GM12878 (cell line): Measurements from ENCODE around the gene DSTYK. TPM values are rescaled to one million over a fixed set of nuclear protein-coding genes. Genes with fewer than 3 reads are reported as not detected.

ENCODE experiments used
- NFYB ChIP-seq: IDR thresholded peaks from 2 replicates; pipeline ENCODE4 v1.6.1; 2011; ENCODE audit warnings: low read depth, mild to moderate bottlenecking, low read length, improper control_type of control experiment, moderate library complexity; ENCODE audit not compliant: insufficient read depth
- PAX5 ChIP-seq: IDR thresholded peaks from 2 replicates; pipeline ENCODE4 v1.6.1; 2011; ENCODE audit warnings: low read depth, low read length, borderline replicate concordance
- POLR2AphosphoS2 ChIP-seq: IDR thresholded peaks from 2 replicates; pipeline ENCODE4 v1.6.1; 2011; ENCODE audit warnings: low read depth, mild to moderate bottlenecking, low read length, improper control_type of control experiment, moderate library complexity
- RB1 ChIP-seq: fragments of 450-650 bp; formaldehyde crosslinking; IDR thresholded peaks from 2 replicates; pipeline ENCODE4 v1.6.1; 2017; ENCODE audit warnings: mild to moderate bottlenecking, borderline replicate concordance
- SIN3A ChIP-seq: IDR thresholded peaks from 2 replicates; pipeline ENCODE4 v1.6.1; 2012; ENCODE audit warnings: low read depth, low read length, improper control_type of control experiment
- YBX1 ChIP-seq: fragments of 450-650 bp; IDR thresholded peaks from 2 replicates; pipeline ENCODE4 v1.6.1; 2016; ENCODE audit warnings: antibody characterized with exemption
- ZSCAN29 ChIP-seq: fragments of 450-650 bp; IDR thresholded peaks from 2 replicates; pipeline ENCODE4 v1.6.1; 2017; ENCODE audit warnings: mild to moderate bottlenecking, moderate library complexity
- polyA plus RNA-seq, 11 experiments: library from polyadenylated mRNA; depleted of rRNA in 4 of 11; unstranded in 6 of 11; stranded (reverse) in 5 of 11; fragments of >200 nt; fragmentation: Nextera tagmentation in 4 of 11; fragmentation: Illumina TruSeq in 1 of 11; extraction: Ambion mirVana in 4 of 11; extraction: Trizol in 1 of 11; gene quantifications; 1 replicate in 1 of 11; 2 replicates in 10 of 11; pipeline versions ENCODE4 v1.2.1 to v1.2.3, GENCODE V29; 2011 to 2016; ENCODE audit warnings: inconsistent platforms in 2 of 11, missing spikeins in 2 of 11, low read depth in 1 of 11
- total RNA-seq, 4 experiments: library from RNA; depleted of rRNA in 3 of 4; stranded (reverse); fragments of >200 nt in 3 of 4; fragmentation: Illumina TruSeq in 1 of 4; extraction: Trizol in 1 of 4; gene quantifications; 2 replicates each; pipeline versions ENCODE4 v1.2.1 to v1.2.3, GENCODE V29; 2013 to 2021
- TF ChIP-seq, protein P1 (sequence below): IDR thresholded peaks from 2 replicates; pipeline ENCODE4 v1.6.1; 2011; ENCODE audit warnings: mild to moderate bottlenecking, low read depth, low read length, moderate library complexity; ENCODE audit not compliant: insufficient replicate concordance
- TF ChIP-seq, protein P2 (sequence below): IDR thresholded peaks from 2 replicates; pipeline ENCODE4 v1.6.1; 2011; ENCODE audit warnings: low read depth, mild to moderate bottlenecking, low read length, moderate library complexity, borderline replicate concordance; ENCODE audit errors: extremely low read depth
- TF ChIP-seq, protein P3 (sequence below): fragments of 450-650 bp; IDR thresholded peaks from 2 replicates; pipeline ENCODE4 v1.6.1; 2016; ENCODE audit warnings: mild to moderate bottlenecking
- TF ChIP-seq, protein P4 (sequence below): fragments of 450-650 bp; IDR thresholded peaks from 2 replicates; pipeline ENCODE4 v1.6.1; 2017; ENCODE audit warnings: mild to moderate bottlenecking, low read depth, inconsistent platforms; ENCODE audit not compliant: poor library complexity, severe bottlenecking
- TF ChIP-seq, protein P5 (sequence below): fragments of 450-650 bp; IDR thresholded peaks from 2 replicates; pipeline ENCODE4 v1.6.1; 2018; ENCODE audit warnings: borderline replicate concordance, mild to moderate bottlenecking; ENCODE audit not compliant: partially characterized antibody

DSTYK gene
- total and polyA plus RNA-seq, 10 of the 15 experiments (the other 5 are each of a cell fraction or from before 2014, with no cell fraction given) = 2.7 to 5.5 (median 3.6) TPM

DNA sequence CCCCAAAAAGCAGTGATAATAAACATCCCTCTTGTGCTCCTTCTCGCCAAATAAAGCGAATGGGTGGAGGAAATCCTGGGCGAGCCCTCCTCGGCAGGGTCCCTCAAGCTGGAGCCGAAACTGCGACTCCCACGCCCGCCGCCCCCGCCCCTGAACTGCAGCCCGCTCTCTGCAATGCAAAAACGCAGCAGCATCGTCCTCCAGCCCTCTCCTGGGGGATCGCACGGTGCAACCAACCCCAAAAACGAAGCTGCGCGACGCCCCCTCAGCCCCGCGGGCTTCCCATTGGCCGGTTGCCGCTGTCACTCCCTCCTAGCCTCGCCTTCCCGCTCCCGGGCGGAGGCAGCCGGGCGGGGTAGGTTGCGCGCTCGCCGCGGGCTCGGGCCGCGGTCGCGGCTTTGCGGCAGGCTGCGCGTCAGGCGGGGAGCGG, 16.1 kb upstream of the DSTYK start, which contains the start of gene TMCC2 (continued):
- TF ChIP-seq, protein P1, sequence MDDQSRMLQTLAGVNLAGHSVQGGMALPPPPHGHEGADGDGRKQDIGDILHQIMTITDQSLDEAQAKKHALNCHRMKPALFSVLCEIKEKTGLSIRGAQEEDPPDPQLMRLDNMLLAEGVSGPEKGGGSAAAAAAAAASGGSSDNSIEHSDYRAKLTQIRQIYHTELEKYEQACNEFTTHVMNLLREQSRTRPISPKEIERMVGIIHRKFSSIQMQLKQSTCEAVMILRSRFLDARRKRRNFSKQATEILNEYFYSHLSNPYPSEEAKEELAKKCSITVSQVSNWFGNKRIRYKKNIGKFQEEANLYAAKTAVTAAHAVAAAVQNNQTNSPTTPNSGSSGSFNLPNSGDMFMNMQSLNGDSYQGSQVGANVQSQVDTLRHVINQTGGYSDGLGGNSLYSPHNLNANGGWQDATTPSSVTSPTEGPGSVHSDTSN = peak; percentile 97
- TF ChIP-seq, protein P2, sequence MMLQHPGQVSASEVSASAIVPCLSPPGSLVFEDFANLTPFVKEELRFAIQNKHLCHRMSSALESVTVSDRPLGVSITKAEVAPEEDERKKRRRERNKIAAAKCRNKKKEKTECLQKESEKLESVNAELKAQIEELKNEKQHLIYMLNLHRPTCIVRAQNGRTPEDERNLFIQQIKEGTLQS = no peak
- no peak for TF ChIP-seq POLR2AphosphoS2
- TF ChIP-seq, protein P3, sequence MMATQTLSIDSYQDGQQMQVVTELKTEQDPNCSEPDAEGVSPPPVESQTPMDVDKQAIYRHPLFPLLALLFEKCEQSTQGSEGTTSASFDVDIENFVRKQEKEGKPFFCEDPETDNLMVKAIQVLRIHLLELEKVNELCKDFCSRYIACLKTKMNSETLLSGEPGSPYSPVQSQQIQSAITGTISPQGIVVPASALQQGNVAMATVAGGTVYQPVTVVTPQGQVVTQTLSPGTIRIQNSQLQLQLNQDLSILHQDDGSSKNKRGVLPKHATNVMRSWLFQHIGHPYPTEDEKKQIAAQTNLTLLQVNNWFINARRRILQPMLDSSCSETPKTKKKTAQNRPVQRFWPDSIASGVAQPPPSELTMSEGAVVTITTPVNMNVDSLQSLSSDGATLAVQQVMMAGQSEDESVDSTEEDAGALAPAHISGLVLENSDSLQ = peak; percentile 98
- no peak for TF ChIP-seq SIN3A
- TF ChIP-seq, protein P4, sequence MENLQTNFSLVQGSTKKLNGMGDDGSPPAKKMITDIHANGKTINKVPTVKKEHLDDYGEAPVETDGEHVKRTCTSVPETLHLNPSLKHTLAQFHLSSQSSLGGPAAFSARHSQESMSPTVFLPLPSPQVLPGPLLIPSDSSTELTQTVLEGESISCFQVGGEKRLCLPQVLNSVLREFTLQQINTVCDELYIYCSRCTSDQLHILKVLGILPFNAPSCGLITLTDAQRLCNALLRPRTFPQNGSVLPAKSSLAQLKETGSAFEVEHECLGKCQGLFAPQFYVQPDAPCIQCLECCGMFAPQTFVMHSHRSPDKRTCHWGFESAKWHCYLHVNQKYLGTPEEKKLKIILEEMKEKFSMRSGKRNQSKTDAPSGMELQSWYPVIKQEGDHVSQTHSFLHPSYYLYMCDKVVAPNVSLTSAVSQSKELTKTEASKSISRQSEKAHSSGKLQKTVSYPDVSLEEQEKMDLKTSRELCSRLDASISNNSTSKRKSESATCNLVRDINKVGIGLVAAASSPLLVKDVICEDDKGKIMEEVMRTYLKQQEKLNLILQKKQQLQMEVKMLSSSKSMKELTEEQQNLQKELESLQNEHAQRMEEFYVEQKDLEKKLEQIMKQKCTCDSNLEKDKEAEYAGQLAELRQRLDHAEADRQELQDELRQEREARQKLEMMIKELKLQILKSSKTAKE = no peak
- TF ChIP-seq ZSCAN29 = no peak
- TF ChIP-seq PAX5 = 0 out of 2 replicates have a peak, but pooled peaks have one; percentile 10
- TF ChIP-seq YBX1 = no peak
- TF ChIP-seq RB1 = peak; percentile 40; the same call in 1 of the 2 replicates
- TF ChIP-seq, protein P5, sequence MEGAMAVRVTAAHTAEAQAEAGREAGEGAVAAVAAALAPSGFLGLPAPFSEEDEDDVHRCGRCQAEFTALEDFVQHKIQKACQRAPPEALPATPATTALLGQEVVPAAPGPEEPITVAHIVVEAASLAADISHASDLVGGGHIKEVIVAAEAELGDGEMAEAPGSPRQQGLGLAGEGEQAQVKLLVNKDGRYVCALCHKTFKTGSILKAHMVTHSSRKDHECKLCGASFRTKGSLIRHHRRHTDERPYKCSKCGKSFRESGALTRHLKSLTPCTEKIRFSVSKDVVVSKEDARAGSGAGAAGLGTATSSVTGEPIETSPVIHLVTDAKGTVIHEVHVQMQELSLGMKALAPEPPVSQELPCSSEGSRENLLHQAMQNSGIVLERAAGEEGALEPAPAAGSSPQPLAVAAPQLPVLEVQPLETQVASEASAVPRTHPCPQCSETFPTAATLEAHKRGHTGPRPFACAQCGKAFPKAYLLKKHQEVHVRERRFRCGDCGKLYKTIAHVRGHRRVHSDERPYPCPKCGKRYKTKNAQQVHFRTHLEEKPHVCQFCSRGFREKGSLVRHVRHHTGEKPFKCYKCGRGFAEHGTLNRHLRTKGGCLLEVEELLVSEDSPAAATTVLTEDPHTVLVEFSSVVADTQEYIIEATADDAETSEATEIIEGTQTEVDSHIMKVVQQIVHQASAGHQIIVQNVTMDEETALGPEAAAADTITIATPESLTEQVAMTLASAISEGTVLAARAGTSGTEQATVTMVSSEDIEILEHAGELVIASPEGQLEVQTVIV = no peak
- TF ChIP-seq NFYB = peak; percentile 93
